ENCODE measurements around the gene YPEL5. TPM values are rescaled to one million over a fixed set of nuclear protein-coding genes. Genes with fewer than 3 reads are reported as not detected.

Gene YPEL5
- polyA plus RNA-seq, 4 donors = 29.6 to 95.9 (median 76.2) TPM

GRCh38 chr2:30164131-30164925 is 17.5 kb downstream of the YPEL5 start:
- no peak for DNase-seq
- 33 to 42% (median 34%) methylated on average over 7 of the region's 7 CpGs for WGBS, 3 donors
- FAIRE-seq = no peak

DNA sequence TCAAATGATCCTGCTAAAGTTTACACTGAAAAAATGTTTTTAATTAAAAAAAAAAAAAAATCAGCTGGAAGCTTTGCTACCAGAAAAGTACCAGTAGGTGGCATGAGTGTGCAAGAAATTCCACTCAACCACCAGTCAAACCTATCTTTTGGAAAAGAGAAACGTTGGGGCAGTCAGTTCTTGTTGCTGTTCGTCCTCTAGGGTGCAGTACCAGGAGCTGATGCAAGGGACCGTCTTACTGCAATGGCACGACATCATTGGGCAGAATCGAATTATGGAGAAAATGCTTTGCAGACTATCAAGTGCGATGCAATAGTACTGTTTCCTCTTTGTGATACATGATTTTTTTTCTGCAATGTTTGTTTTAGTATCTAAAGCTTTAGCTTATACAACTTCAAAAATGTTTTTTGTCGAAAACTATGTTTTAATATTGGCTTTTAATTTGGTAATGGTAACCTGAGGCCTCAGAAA is 18.3 kb downstream of the YPEL5 start:
- H3K27ac ChIP-seq (ENCODE audit: low read depth in 1 of 3, low read length in 2 of 3) = no peak overlapping the region
- no peaks in the 10 kb centered on the region for H3K9me3 ChIP-seq (ENCODE audit: control insufficient read depth in 2 of 2, insufficient read depth in 1 of 2, low read depth in 1 of 2, low read length in 1 of 2)
- peaks cover 0 to 3% (median 0%) of the 10 kb centered on the region in 3 donors for H3K36me3 ChIP-seq (ENCODE audit: control insufficient read depth in 3 of 3, insufficient read depth in 2 of 3, low read depth in 1 of 3, low read length in 3 of 3)
- FAIRE-seq (no peak), DNase-seq (peak; percentile 72 to 83)
- WGBS, 3 donors = 12 to 16% (median 14%) methylated on average over 7 of the region's 7 CpGs
- no peaks in the 10 kb centered on the region for H3K27me3 ChIP-seq (ENCODE audit: control insufficient read depth in 3 of 3, insufficient read depth in 3 of 3, low read length in 3 of 3)
- H3K4me1 ChIP-seq (ENCODE audit: control insufficient read depth in 3 of 3, insufficient read depth in 2 of 3, low read depth in 1 of 3, low read length in 2 of 3) = no peaks in the 10 kb centered on the region
- no peak overlapping the region for H3K4me3 ChIP-seq (ENCODE audit: low read depth in 1 of 3, low read length in 3 of 3)

More at GRCh38 chr2:30164131-30164925, 17.5 kb downstream of the YPEL5 start:
- H3K4me3 ChIP-seq (ENCODE audit: low read depth in 1 of 3, low read length in 3 of 3) = no peak overlapping the region
- no peaks in the 10 kb centered on the region for H3K4me1 ChIP-seq (ENCODE audit: control insufficient read depth in 3 of 3, insufficient read depth in 2 of 3, low read depth in 1 of 3, low read length in 2 of 3)
- no peaks in the 10 kb centered on the region for H3K27me3 ChIP-seq (ENCODE audit: control insufficient read depth in 3 of 3, insufficient read depth in 3 of 3, low read length in 3 of 3)
- H3K9me3 ChIP-seq (ENCODE audit: control insufficient read depth in 2 of 2, insufficient read depth in 1 of 2, low read depth in 1 of 2, low read length in 1 of 2) = no peaks in the 10 kb centered on the region
- peaks cover 0 to 3% (median 0%) of the 10 kb centered on the region in 3 donors for H3K36me3 ChIP-seq (ENCODE audit: control insufficient read depth in 3 of 3, insufficient read depth in 2 of 3, low read depth in 1 of 3, low read length in 3 of 3)
- H3K27ac ChIP-seq (ENCODE audit: low read depth in 1 of 3, low read length in 2 of 3) = no peak overlapping the region

- WGBS, 3 donors = 15 to 74% (median 48%) methylated on average over 4 of the region's 4 CpGs
- DNase-seq (no peak), FAIRE-seq (no peak)
- Histone ChIP-seq H3K4me3 (ENCODE audit: low read depth in 1 of 3, low read length in 3 of 3) (no peak overlapping the region), H3K27ac (ENCODE audit: low read depth in 1 of 3, low read length in 2 of 3) (no peak overlapping the region), H3K9me3 (ENCODE audit: control insufficient read depth in 2 of 2, insufficient read depth in 1 of 2, low read depth in 1 of 2, low read length in 1 of 2) (no peaks in the 10 kb centered on the region), H3K27me3 (ENCODE audit: control insufficient read depth in 3 of 3, insufficient read depth in 3 of 3, low read length in 3 of 3) (no peaks in the 10 kb centered on the region), H3K36me3 (ENCODE audit: control insufficient read depth in 3 of 3, insufficient read depth in 2 of 3, low read depth in 1 of 3, low read length in 3 of 3) (peaks cover 0 to 3% (median 0%) of the 10 kb centered on the region in 3 donors), H3K4me1 (ENCODE audit: control insufficient read depth in 3 of 3, insufficient read depth in 2 of 3, low read depth in 1 of 3, low read length in 2 of 3) (no peaks in the 10 kb centered on the region)
Observed at GRCh38 chr2:30165617-30166016, 18.8 kb downstream of the YPEL5 start.

DNA sequence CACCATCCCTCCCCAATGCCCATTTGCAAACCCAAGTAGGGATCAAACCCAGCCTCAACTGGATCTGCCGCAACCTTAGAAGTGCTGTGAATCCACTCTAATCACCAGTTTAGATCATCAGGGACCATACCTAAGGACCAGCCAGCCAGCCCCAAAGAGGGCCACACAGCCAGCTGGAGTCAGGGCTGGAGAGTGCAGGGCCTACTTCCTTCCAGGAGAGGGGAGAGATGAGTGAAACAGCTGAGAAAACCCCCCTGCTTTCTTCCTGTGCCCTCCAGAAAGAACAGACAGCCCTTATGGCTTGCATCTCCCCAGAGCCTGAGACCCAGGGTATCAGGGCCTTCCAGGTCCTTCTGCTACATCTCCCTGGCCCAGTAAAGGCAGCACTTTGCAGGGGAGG is 25.8 kb downstream of the YPEL5 start:
- FAIRE-seq (no peak), DNase-seq (no peak)
- Histone ChIP-seq H3K4me3 (ENCODE audit: low read depth in 1 of 3, low read length in 3 of 3) (no peak overlapping the region), H3K4me1 (ENCODE audit: control insufficient read depth in 3 of 3, insufficient read depth in 2 of 3, low read depth in 1 of 3, low read length in 2 of 3) (no peaks in the 10 kb centered on the region), H3K27ac (ENCODE audit: low read depth in 1 of 3, low read length in 2 of 3) (no peak overlapping the region), H3K27me3 (ENCODE audit: control insufficient read depth in 3 of 3, insufficient read depth in 3 of 3, low read length in 3 of 3) (peaks cover 0 to 2% (median 0%) of the 10 kb centered on the region in 3 donors), H3K36me3 (ENCODE audit: control insufficient read depth in 3 of 3, insufficient read depth in 2 of 3, low read depth in 1 of 3, low read length in 3 of 3) (no peaks in the 10 kb centered on the region), H3K9me3 (ENCODE audit: control insufficient read depth in 2 of 2, insufficient read depth in 1 of 2, low read depth in 1 of 2, low read length in 1 of 2) (no peaks in the 10 kb centered on the region)
- 94 to 100% (median 100%) methylated on average over 1 of the region's 1 CpG for WGBS, 3 donors

GRCh38 chr2:30177440-30177839 is 30.6 kb downstream of the YPEL5 start:
- Histone ChIP-seq H3K4me1 (ENCODE audit: control insufficient read depth in 3 of 3, insufficient read depth in 2 of 3, low read depth in 1 of 3, low read length in 2 of 3) (no peaks in the 10 kb centered on the region), H3K4me3 (ENCODE audit: low read depth in 1 of 3, low read length in 3 of 3) (no peak overlapping the region), H3K9me3 (ENCODE audit: control insufficient read depth in 2 of 2, insufficient read depth in 1 of 2, low read depth in 1 of 2, low read length in 1 of 2) (no peaks in the 10 kb centered on the region), H3K27ac (ENCODE audit: low read depth in 1 of 3, low read length in 2 of 3) (peak overlapping the region in 1 of 3 donors; percentile 72), H3K27me3 (ENCODE audit: control insufficient read depth in 3 of 3, insufficient read depth in 3 of 3, low read length in 3 of 3) (peaks cover 0 to 9% (median 0%) of the 10 kb centered on the region in 3 donors), H3K36me3 (ENCODE audit: control insufficient read depth in 3 of 3, insufficient read depth in 2 of 3, low read depth in 1 of 3, low read length in 3 of 3) (no peaks in the 10 kb centered on the region)
- 85 to 94% (median 94%) methylated on average over 3 of the region's 3 CpGs for WGBS, 3 donors
- FAIRE-seq (no peak), DNase-seq (no peak)

DNA sequence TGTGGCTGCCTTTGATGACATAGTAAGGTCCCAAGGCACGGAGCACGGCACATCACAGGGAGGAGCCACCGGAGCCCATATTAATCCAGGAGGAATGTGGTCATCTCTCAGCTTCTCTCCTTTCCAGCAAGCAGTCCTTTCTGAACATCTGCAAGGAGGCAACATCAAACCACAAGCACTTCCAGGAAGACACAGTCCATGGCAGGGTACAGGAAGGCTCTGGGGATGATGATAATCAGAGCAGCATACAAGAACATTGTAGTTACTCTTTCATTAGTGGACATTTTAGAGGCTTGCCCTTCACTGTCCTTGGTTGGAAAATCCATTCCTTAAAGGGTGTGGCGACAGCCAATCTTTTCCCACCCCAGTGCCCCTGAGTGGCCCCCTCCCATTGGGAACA is 31.1 kb downstream of the YPEL5 start:
- Histone ChIP-seq H3K4me3 (ENCODE audit: low read depth in 1 of 3, low read length in 3 of 3) (no peak overlapping the region), H3K4me1 (ENCODE audit: control insufficient read depth in 3 of 3, insufficient read depth in 2 of 3, low read depth in 1 of 3, low read length in 2 of 3) (no peaks in the 10 kb centered on the region), H3K27me3 (ENCODE audit: control insufficient read depth in 3 of 3, insufficient read depth in 3 of 3, low read length in 3 of 3) (peaks cover 0 to 9% (median 0%) of the 10 kb centered on the region in 3 donors), H3K36me3 (ENCODE audit: control insufficient read depth in 3 of 3, insufficient read depth in 2 of 3, low read depth in 1 of 3, low read length in 3 of 3) (no peaks in the 10 kb centered on the region), H3K9me3 (ENCODE audit: control insufficient read depth in 2 of 2, insufficient read depth in 1 of 2, low read depth in 1 of 2, low read length in 1 of 2) (no peaks in the 10 kb centered on the region), H3K27ac (ENCODE audit: low read depth in 1 of 3, low read length in 2 of 3) (peak overlapping the region in 1 of 3 donors; percentile 72)
- WGBS, 3 donors = 85 to 88% (median 88%) methylated on average over 4 of the region's 4 CpGs
- DNase-seq (no peak), FAIRE-seq (no peak)

DNA sequence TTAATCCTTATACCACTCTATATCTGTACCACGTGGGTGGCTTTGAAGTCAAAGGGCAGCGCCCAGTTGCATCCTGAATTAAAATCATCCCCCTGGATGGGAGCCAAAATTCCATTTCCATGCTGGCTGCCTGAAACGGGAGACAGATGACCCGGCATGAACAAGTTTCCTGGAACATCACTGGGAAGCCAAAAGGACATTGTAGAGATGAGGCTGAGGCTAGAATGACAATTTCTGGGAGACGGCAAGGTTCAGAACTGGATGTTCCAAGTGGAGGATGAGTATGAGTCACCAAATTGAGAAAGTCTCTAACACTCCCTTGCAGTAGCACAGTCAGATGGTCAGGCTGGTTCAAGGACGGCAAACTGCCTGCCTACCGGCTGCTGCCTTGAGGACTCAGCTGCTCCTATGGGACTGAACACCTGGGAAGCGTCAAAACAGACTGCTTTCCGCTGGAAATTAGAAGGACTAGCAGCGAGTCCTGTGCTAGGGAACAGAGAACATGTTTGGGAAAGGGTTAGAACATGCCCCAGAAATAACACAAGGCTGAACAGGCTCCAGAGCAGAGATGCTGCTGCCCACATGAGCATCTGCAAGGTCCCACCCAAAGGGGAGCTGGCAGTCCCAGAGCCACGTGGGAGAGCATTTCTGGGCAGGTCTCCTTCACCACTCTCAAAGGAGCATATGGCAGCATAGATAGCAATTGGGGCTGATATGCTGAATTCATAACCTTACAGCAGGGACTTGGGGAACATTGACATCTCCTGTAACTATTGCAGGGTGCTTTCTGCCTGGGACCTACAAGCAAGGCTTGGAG is 32.0 kb downstream of the YPEL5 start:
- Histone ChIP-seq H3K9me3 (ENCODE audit: control insufficient read depth in 2 of 2, insufficient read depth in 1 of 2, low read depth in 1 of 2, low read length in 1 of 2) (no peaks in the 10 kb centered on the region), H3K27me3 (ENCODE audit: control insufficient read depth in 3 of 3, insufficient read depth in 3 of 3, low read length in 3 of 3) (peaks cover 0 to 9% (median 0%) of the 10 kb centered on the region in 3 donors), H3K27ac (ENCODE audit: low read depth in 1 of 3, low read length in 2 of 3) (peak overlapping the region in 1 of 3 donors; percentile 67), H3K4me1 (ENCODE audit: control insufficient read depth in 3 of 3, insufficient read depth in 2 of 3, low read depth in 1 of 3, low read length in 2 of 3) (no peaks in the 10 kb centered on the region), H3K4me3 (ENCODE audit: low read depth in 1 of 3, low read length in 3 of 3) (no peak overlapping the region), H3K36me3 (ENCODE audit: control insufficient read depth in 3 of 3, insufficient read depth in 2 of 3, low read depth in 1 of 3, low read length in 3 of 3) (no peaks in the 10 kb centered on the region)
- no peak for DNase-seq
- 46 to 58% (median 57%) methylated on average over 11 of the region's 11 CpGs for WGBS, 3 donors
- no peak for FAIRE-seq

DNA sequence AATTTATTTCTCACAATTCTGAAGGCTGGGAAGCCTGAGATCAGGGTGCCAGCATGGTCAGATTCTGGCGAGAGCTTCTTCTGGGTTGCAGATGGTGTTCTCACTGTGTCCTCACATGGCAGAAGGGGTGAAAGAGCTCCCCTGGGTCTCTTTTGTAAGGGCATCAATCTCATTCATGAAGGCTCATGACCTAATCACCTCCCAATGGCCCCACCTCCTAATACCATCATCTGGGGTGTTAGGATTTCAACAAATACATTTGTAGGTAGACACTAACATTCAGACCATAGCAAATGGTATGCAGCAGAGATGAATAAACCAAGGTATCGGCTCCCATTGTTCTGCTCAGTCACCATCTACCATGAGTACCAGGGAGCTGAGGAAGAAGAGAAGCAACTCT is 32.7 kb downstream of the YPEL5 start:
- whole genome bisulfite sequencing, 3 donors = 93 to 97% (median 93%) methylated on average over 2 of the region's 2 CpGs
- no peaks in the 10 kb centered on the region for H3K9me3 ChIP-seq (ENCODE audit: control insufficient read depth in 2 of 2, insufficient read depth in 1 of 2, low read depth in 1 of 2, low read length in 1 of 2)
- H3K4me3 ChIP-seq (ENCODE audit: low read depth in 1 of 3, low read length in 3 of 3) = no peak overlapping the region
- peaks cover 0 to 9% (median 0%) of the 10 kb centered on the region in 3 donors for H3K27me3 ChIP-seq (ENCODE audit: control insufficient read depth in 3 of 3, insufficient read depth in 3 of 3, low read length in 3 of 3)
- FAIRE-seq (no peak), DNase-seq (no peak)
- no peaks in the 10 kb centered on the region for H3K36me3 ChIP-seq (ENCODE audit: control insufficient read depth in 3 of 3, insufficient read depth in 2 of 3, low read depth in 1 of 3, low read length in 3 of 3)
- H3K27ac ChIP-seq (ENCODE audit: low read depth in 1 of 3, low read length in 2 of 3) = peak overlapping the region in 1 of 3 donors; percentile 67
- no peaks in the 10 kb centered on the region for H3K4me1 ChIP-seq (ENCODE audit: control insufficient read depth in 3 of 3, insufficient read depth in 2 of 3, low read depth in 1 of 3, low read length in 2 of 3)

All from small intestine (tissue), 7 donors.